Measurements from ENCODE around the gene PARD3.

Gene PARD3

GRCh38 chr10:34835908-34836508 is 20.9 kb upstream of the PARD3 start:
- TF ChIP-seq CTCF (IDR thresholded peaks at IDR 0.05; ENCODE audit: insufficient read depth, missing control alignments), result no peak
- DNase-seq (ENCODE audit: insufficient read length, low spot score) (no peak), FAIRE-seq (no peak)

- FAIRE-seq (no peak), DNase-seq (ENCODE audit: insufficient read length, low spot score) (no peak)
Observed at GRCh38 chr10:34834274-34834673, 19.2 kb upstream of the PARD3 start.

GRCh38 chr10:34830217-34830822 is 15.2 kb upstream of the PARD3 start:
- FAIRE-seq, result no peak
- no peak for TF ChIP-seq CTCF (IDR thresholded peaks at IDR 0.05; ENCODE audit: insufficient read depth, missing control alignments)
- DNase-seq (ENCODE audit: insufficient read length, low spot score), result no peak

More at GRCh38 chr10:34834274-34834673, 19.2 kb upstream of the PARD3 start:
- TF ChIP-seq CTCF (IDR thresholded peaks at IDR 0.05; ENCODE audit: insufficient read depth, missing control alignments), result no peak

GRCh38 chr10:34826857-34827766 is 12.0 kb upstream of the PARD3 start:
- TF ChIP-seq CTCF (IDR thresholded peaks at IDR 0.05; ENCODE audit: insufficient read depth, missing control alignments), result no peak
- DNase-seq (ENCODE audit: insufficient read length, low spot score) (no peak), FAIRE-seq (no peak)

GRCh38 chr10:34826221-34826620 is 11.1 kb upstream of the PARD3 start:
- DNase-seq (ENCODE audit: insufficient read length, low spot score) (no peak), FAIRE-seq (no peak)
- TF ChIP-seq CTCF (IDR thresholded peaks at IDR 0.05; ENCODE audit: insufficient read depth, missing control alignments), result no peak

GRCh38 chr10:34825414-34825813 is 10.3 kb upstream of the PARD3 start:
- FAIRE-seq, result no peak
- TF ChIP-seq CTCF (IDR thresholded peaks at IDR 0.05; ENCODE audit: insufficient read depth, missing control alignments), result no peak
- no peak for DNase-seq (ENCODE audit: insufficient read length, low spot score)

All from D721Med (cell line).